ENCODE results near the gene NPFF. TPM values are rescaled to one million over a fixed set of nuclear protein-coding genes. Genes with fewer than 3 reads are reported as not detected.

Gene NPFF
- total RNA-seq, 2 experiments from 2014 or later, result not detected

DNA sequence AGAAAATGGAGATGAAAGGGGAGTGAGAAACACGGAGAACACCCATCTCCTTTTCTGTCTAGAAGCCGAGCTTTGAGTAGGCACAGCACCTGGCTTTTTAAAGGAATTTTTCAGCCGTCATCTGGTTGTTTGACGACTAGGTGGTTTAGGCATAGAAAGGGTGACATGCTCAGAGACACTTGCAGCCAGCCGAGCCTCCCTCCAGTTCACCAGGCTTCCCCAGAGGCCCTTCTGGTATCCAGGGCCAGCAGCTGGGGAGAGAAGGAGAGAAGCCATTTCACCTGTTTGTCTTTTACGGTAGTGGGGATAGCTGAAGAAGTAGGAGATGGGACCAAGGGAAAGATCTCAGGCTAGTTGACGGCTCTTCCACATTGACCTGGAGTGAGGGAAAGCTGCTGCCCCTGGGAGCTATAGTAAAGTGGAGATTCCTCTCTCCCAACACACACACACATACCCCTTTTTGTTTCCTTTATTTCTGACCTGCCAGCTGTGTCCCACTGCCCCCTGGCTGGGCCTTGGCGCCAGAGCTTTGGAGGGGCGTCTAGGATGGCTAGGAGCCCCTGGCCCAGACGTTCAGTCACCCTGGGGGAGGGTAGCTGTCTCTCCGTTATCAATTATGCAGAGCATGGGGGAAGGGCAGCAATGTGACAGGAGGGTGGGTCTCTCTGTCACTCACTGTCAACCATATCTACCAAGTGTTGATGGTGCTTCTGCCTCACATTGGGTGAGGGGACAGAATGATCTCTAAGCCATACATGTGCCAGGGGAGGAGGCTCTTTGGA lies 13.5 kb downstream of the NPFF start:
- POLR2A ChIA-PET, result interaction anchor here (0.7 to 2.0 kb wide), 8 partner anchors 11 to 274 kb away, joined by 3 to 6 read pairs (median 4); partner anchors contain the start of gene SP1
- H3K27me3 ChIP-seq (ENCODE audit: control insufficient read depth in 1 of 2, insufficient read depth in 2 of 2, low read length in 2 of 2), result no peaks in the 10 kb centered on the region
- H3K4me3 ChIP-seq (ENCODE audit: low read length), result peak overlapping the region; percentile 69
- peak overlapping the region; percentile 69 to 94 for H3K27ac ChIP-seq (ENCODE audit: low read depth in 1 of 2, low read length in 2 of 2)
- H3K9me3 ChIP-seq (ENCODE audit: control insufficient read depth in 1 of 2, insufficient read depth in 1 of 2, low read length in 2 of 2), result no peaks in the 10 kb centered on the region
- DNase-seq (peak in 1 of 14 experiments; percentile 17), ATAC-seq (ENCODE audit: poor library complexity) (no peak)
- Mint-ChIP-seq H3K9me3 (no peaks in the 10 kb centered on the region), H3K27me3 (no peaks in the 10 kb centered on the region), H3K36me3 (ENCODE audit: low read depth) (peaks cover 11% of the 10 kb centered on the region), H3K4me3 (peak overlapping the region; percentile 92), H3K27ac (peak overlapping the region; percentile 92), H3K4me1 (ENCODE audit: low read depth) (peaks cover 58% of the 10 kb centered on the region)
- H3K4me1 ChIP-seq (ENCODE audit: insufficient read depth, low read length), result peaks cover 36% of the 10 kb centered on the region
- TF ChIP-seq, protein P1, sequence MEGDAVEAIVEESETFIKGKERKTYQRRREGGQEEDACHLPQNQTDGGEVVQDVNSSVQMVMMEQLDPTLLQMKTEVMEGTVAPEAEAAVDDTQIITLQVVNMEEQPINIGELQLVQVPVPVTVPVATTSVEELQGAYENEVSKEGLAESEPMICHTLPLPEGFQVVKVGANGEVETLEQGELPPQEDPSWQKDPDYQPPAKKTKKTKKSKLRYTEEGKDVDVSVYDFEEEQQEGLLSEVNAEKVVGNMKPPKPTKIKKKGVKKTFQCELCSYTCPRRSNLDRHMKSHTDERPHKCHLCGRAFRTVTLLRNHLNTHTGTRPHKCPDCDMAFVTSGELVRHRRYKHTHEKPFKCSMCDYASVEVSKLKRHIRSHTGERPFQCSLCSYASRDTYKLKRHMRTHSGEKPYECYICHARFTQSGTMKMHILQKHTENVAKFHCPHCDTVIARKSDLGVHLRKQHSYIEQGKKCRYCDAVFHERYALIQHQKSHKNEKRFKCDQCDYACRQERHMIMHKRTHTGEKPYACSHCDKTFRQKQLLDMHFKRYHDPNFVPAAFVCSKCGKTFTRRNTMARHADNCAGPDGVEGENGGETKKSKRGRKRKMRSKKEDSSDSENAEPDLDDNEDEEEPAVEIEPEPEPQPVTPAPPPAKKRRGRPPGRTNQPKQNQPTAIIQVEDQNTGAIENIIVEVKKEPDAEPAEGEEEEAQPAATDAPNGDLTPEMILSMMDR (IDR thresholded peaks at IDR 0.05), result no peak
- H3K36me3 ChIP-seq (ENCODE audit: insufficient read depth, low read length), result no peaks in the 10 kb centered on the region
- CTCF ChIA-PET, result interaction anchor here (0.9 to 1.7 kb wide), 5 partner anchors 15 to 173 kb away, joined by 3 to 4 read pairs (median 3); partner anchors contain the start of gene AAAS
- intact Hi-C loops (cut with DNase I, micrococcal nuclease), result no loop called here

DNA sequence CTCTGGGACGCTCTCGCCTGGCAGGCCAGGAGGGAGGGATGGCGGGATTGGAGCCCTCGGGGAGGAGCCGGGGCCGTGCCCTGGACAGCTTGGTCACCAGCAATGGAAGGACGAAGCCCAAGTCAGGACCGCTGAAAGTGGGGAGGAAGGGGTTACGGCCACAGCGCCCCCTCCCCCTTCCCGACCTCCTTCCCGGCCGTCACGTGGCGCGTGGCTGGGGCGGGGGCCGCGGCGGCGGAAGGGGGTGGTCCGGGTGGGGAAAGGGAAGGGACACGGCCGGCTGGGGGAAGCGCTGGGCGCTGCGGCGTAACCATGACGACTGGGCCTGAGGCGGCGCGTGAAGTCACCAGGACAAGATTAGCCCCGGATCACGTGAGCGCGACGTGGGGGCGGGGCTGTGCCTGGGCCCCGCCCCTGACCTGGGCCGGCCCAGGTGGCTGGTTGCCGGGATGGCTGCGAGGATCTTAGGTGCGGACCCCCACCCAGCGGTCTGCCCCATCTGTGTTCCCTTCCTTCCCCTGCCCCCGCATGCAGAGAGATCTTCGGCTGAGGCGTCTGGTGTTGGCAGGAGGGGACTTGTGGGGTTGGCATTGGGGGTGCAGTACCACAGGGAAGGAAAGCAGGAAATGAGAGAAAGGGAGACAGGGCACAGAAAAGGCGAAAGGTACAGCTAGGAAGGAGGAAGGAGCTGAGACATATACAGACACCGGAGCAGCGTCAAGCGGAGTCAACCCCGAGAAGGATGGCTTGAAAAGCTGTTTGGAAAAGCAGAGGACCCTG lies 14.3 kb downstream of the NPFF start:
- peak; percentile 89 for ATAC-seq (ENCODE audit: poor library complexity)
- Mint-ChIP-seq H3K27me3 (no peaks in the 10 kb centered on the region), H3K27ac (peak overlapping the region; percentile 92), H3K36me3 (ENCODE audit: low read depth) (peaks cover 15% of the 10 kb centered on the region), H3K9me3 (no peaks in the 10 kb centered on the region), H3K4me1 (ENCODE audit: low read depth) (peaks cover 50% of the 10 kb centered on the region), H3K4me3 (peak overlapping the region; percentile 92)
- intact Hi-C loops (cut with DNase I, micrococcal nuclease), result no loop called here
- no peaks in the 10 kb centered on the region for H3K27me3 ChIP-seq (ENCODE audit: control insufficient read depth in 1 of 2, insufficient read depth in 2 of 2, low read length in 2 of 2)
- H3K9me3 ChIP-seq (ENCODE audit: control insufficient read depth in 1 of 2, insufficient read depth in 1 of 2, low read length in 2 of 2), result no peaks in the 10 kb centered on the region
- TF ChIP-seq, protein P1 (IDR thresholded peaks at IDR 0.05), result no peak
- ChIA-PET CTCF (interaction anchor here (0.9 to 1.7 kb wide), 4 partner anchors 16 to 172 kb away, joined by 3 to 4 read pairs (median 4); partner anchors contain the start of gene AAAS), POLR2A (interaction anchor here (0.7 to 5.6 kb wide), 11 partner anchors 7 to 273 kb away, joined by 3 to 53 read pairs (median 5); partner anchors contain the start of genes MAP3K12, SP1 and TARBP2)
- H3K4me1 ChIP-seq (ENCODE audit: insufficient read depth, low read length), result peaks cover 29% of the 10 kb centered on the region
- H3K27ac ChIP-seq (ENCODE audit: low read depth in 1 of 2, low read length in 2 of 2), result peak overlapping the region; percentile 69 to 94
- H3K36me3 ChIP-seq (ENCODE audit: insufficient read depth, low read length), result no peaks in the 10 kb centered on the region
- peak; percentile 69 to 94 (median 82) for DNase-seq
- H3K4me3 ChIP-seq (ENCODE audit: low read length), result peak overlapping the region; percentile 69

DNA sequence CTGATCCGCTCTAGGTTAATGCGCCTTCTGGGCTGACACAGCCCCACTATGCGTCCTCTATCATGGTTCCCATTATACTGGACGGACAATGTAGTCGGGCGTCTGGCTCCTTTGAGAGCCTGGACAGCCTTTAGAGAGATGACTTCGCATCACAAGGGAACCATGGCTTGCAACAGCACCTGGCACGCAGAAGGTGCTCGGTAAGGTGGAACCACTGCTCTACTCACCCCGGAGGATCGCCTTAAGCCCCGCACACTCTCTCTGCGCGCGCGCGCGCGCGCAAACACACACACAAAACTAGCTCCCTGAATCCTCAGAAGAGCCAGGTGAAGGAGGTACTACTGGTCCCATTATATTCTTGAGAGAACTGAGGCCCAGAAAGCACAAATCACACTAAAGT lies 15.1 kb downstream of the NPFF start:
- Histone ChIP-seq H3K9me3 (ENCODE audit: control insufficient read depth in 1 of 2, insufficient read depth in 1 of 2, low read length in 2 of 2) (no peaks in the 10 kb centered on the region), H3K4me1 (ENCODE audit: insufficient read depth, low read length) (peaks cover 27% of the 10 kb centered on the region), H3K27ac (ENCODE audit: low read depth in 1 of 2, low read length in 2 of 2) (peak overlapping the region; percentile 69 to 94), H3K4me3 (ENCODE audit: low read length) (no peak overlapping the region), H3K36me3 (ENCODE audit: insufficient read depth, low read length) (peaks cover 4% of the 10 kb centered on the region), H3K27me3 (ENCODE audit: control insufficient read depth in 1 of 2, insufficient read depth in 2 of 2, low read length in 2 of 2) (no peaks in the 10 kb centered on the region)
- intact Hi-C loops (cut with DNase I, micrococcal nuclease), result no loop called here
- Mint-ChIP-seq H3K27ac (peak overlapping the region; percentile 92), H3K27me3 (no peaks in the 10 kb centered on the region), H3K4me3 (peak overlapping the region; percentile 92), H3K4me1 (ENCODE audit: low read depth) (peaks cover 45% of the 10 kb centered on the region), H3K9me3 (no peaks in the 10 kb centered on the region), H3K36me3 (ENCODE audit: low read depth) (peaks cover 22% of the 10 kb centered on the region)
- DNase-seq (peak in 2 of 14 experiments; percentile 37 to 51), ATAC-seq (ENCODE audit: poor library complexity) (no peak)
- POLR2A ChIA-PET, result interaction anchor here (1.0 to 5.6 kb wide), 5 partner anchors 8 to 113 kb away, joined by 3 to 53 read pairs (median 5); partner anchors contain the start of genes MAP3K12, SP1 and TARBP2
- CTCF ChIA-PET, result interaction anchor here (0.6 to 1.4 kb wide), 3 partner anchors 10 to 71 kb away, joined by 4 read pairs; no protein-coding TSS in a partner anchor
- TF ChIP-seq, protein P1 (IDR thresholded peaks at IDR 0.05), result no peak

Measured in CD4-positive, alpha-beta T cell (primary cell).